LNCaP clone FGC (cell line): ENCODE measurements around the gene WDR82.
A peak's percentile ranks its signal among the peaks of the same experiment; 100 is the strongest.

ENCODE experiments used
- DNase-seq: peaks from one replicate; pipeline ENCODE4 v3.0.0-alpha.2; 2011; ENCODE audit warnings: low read depth
- H3K4me3 ChIP-seq: 2 replicates; pipeline ENCODE4 v1.5.1; 2011; ENCODE audit warnings: mild to moderate bottlenecking, low read depth, low read length, control low read depth
- CTCF ChIP-seq: IDR thresholded peaks from 2 replicates; pipeline ENCODE4 v1.5.1; 2012; ENCODE audit warnings: mild to moderate bottlenecking; ENCODE audit not compliant: control insufficient read depth, insufficient read depth; ENCODE audit errors: extremely low read depth

WDR82 gene

GRCh38 chr3:52221141-52221562 is 57.3 kb downstream of the WDR82 start:
- DNase-seq, result no peak
- no peak for TF ChIP-seq CTCF
- no peak overlapping the region for H3K4me3 ChIP-seq

GRCh38 chr3:52220380-52221026 is 57.9 kb downstream of the WDR82 start:
- no peak overlapping the region for H3K4me3 ChIP-seq
- peak; percentile 93 for TF ChIP-seq CTCF
- peak; percentile 56 for DNase-seq

- TF ChIP-seq CTCF, result no peak
- peak; percentile 56 for DNase-seq
- H3K4me3 ChIP-seq, result no peak overlapping the region
Measured at GRCh38 chr3:52218937-52219650, 59.4 kb downstream of the WDR82 start.

GRCh38 chr3:52218454-52218853 is 60.0 kb downstream of the WDR82 start:
- H3K4me3 ChIP-seq, result no peak overlapping the region
- no peak for TF ChIP-seq CTCF
- DNase-seq, result no peak

- no peak for TF ChIP-seq CTCF
- DNase-seq, result no peak
- H3K4me3 ChIP-seq, result no peak overlapping the region
Measured at GRCh38 chr3:52218026-52218425, 60.4 kb downstream of the WDR82 start.

GRCh38 chr3:52217409-52217805 is 61.0 kb downstream of the WDR82 start:
- TF ChIP-seq CTCF, result no peak
- no peak for DNase-seq
- H3K4me3 ChIP-seq, result no peak overlapping the region
